DOHH2 (cell line): ENCODE measurements around the gene RNF215.

Experiments used
- H3F3A ChIP-seq: fragments of 200-600 bp; sonication (generic), shearing (Covaris generic); 2 replicates; pipeline ENCODE4 v1.6.0; 2016; ENCODE audit warnings: antibody characterized with exemption, mild to moderate bottlenecking; ENCODE audit not compliant: control insufficient read depth, insufficient read depth
- H3K27ac ChIP-seq: fragments of 200-600 bp; sonication (generic); 2 replicates; pipeline ENCODE4 v1.5.1; 2014; ENCODE audit warnings: low read depth, mild to moderate bottlenecking, low read length, moderate library complexity
- H3K27me3 ChIP-seq: fragments of 200-600 bp; sonication (generic); 2 replicates; pipeline ENCODE4 v1.6.1; 2014; ENCODE audit warnings: mild to moderate bottlenecking, low read length, mixed read lengths; ENCODE audit not compliant: control insufficient read depth
- H3K36me3 ChIP-seq: fragments of 200-600 bp; sonication (generic); 2 replicates; pipeline ENCODE4 v1.6.1; 2014; ENCODE audit warnings: mild to moderate bottlenecking, low read length, moderate library complexity, mixed read lengths; ENCODE audit not compliant: control insufficient read depth
- H3K4me1 ChIP-seq: fragments of 200-600 bp; sonication (generic); 2 replicates; pipeline ENCODE4 v1.6.1; 2014; ENCODE audit warnings: mild to moderate bottlenecking, low read length, mixed read lengths; ENCODE audit not compliant: control insufficient read depth
- H3K4me2 ChIP-seq: fragments of 200-600 bp; sonication (generic); 2 replicates; pipeline ENCODE4 v1.6.0; 2014; ENCODE audit warnings: mild to moderate bottlenecking, low read length, moderate library complexity
- H3K4me3 ChIP-seq: fragments of 200-600 bp; sonication (generic); 2 replicates; pipeline ENCODE4 v1.5.1; 2014; ENCODE audit warnings: mild to moderate bottlenecking, low read length, mixed read lengths
- H3K79me2 ChIP-seq: fragments of 200-600 bp; sonication (generic); 2 replicates; pipeline ENCODE4 v1.6.1; 2014; ENCODE audit warnings: mild to moderate bottlenecking, low read length, mixed read lengths; ENCODE audit not compliant: control insufficient read depth
- H3K9me2 ChIP-seq: fragments of 200-600 bp; sonication (generic); replicated peaks from 2 replicates; pipeline ENCODE4 v1.6.1; 2014; ENCODE audit warnings: mild to moderate bottlenecking, low read length, mixed read lengths; ENCODE audit not compliant: control insufficient read depth
- H3K9me3 ChIP-seq: fragments of 200-600 bp; sonication (generic); 2 replicates; pipeline ENCODE4 v1.6.1; 2014; ENCODE audit warnings: antibody characterized with exemption, low read length, mixed read lengths; ENCODE audit not compliant: control insufficient read depth, insufficient read depth
- H4K20me1 ChIP-seq: fragments of 200-600 bp; sonication (generic); 2 replicates; pipeline ENCODE4 v1.6.0; 2014; ENCODE audit warnings: low read depth, mild to moderate bottlenecking, antibody characterized with exemption, low read length, moderate library complexity; ENCODE audit not compliant: control insufficient read depth, insufficient read depth
- CTCF ChIP-seq: fragments of 200-600 bp; sonication (generic); IDR thresholded peaks from one replicate; pipeline ENCODE4 v1.5.1; 2014; ENCODE audit warnings: antibody characterized with exemption, mild to moderate bottlenecking, low read depth, low read length; ENCODE audit not compliant: poor library complexity, severe bottlenecking
- EZH2phosphoT487 ChIP-seq: fragments of 200-600 bp; sonication (generic); IDR thresholded peaks from 2 replicates; pipeline ENCODE4 v1.6.1; 2017; ENCODE audit warnings: borderline replicate concordance, mild to moderate bottlenecking, antibody characterized with exemption, low read length, moderate library complexity, mixed read lengths

Gene RNF215

GRCh38 chr22:30393885-30394284 lies 6.7 kb upstream of the RNF215 start:
- H3K27me3 ChIP-seq = peaks cover 28% of the 10 kb centered on the region
- H3K4me3 ChIP-seq = no peak overlapping the region
- H3K9me2 ChIP-seq = no peaks in the 10 kb centered on the region
- no peak overlapping the region for H3K27ac ChIP-seq
- no peaks in the 10 kb centered on the region for H3K79me2 ChIP-seq
- no peaks in the 10 kb centered on the region for H4K20me1 ChIP-seq
- H3K9me3 ChIP-seq = peaks cover 6% of the 10 kb centered on the region; the same call in 1 of the 2 replicates
- peaks cover 45% of the 10 kb centered on the region for H3K4me1 ChIP-seq
- no peaks in the 10 kb centered on the region for H3F3A ChIP-seq
- H3K36me3 ChIP-seq = no peaks in the 10 kb centered on the region
- no peak overlapping the region for H3K4me2 ChIP-seq
- TF ChIP-seq CTCF (no peak), EZH2phosphoT487 (no peak)

GRCh38 chr22:30393322-30393680 lies 6.1 kb upstream of the RNF215 start:
- Histone ChIP-seq H3K79me2 (no peaks in the 10 kb centered on the region), H3K4me1 (peaks cover 45% of the 10 kb centered on the region), H3K27ac (peak overlapping the region; percentile 34; the same call in 1 of the 2 replicates), H3K27me3 (peaks cover 22% of the 10 kb centered on the region), H3K4me2 (peak overlapping the region; percentile 70), H3K9me3 (peaks cover 6% of the 10 kb centered on the region; the same call in 1 of the 2 replicates), H3F3A (no peaks in the 10 kb centered on the region), H3K4me3 (peak overlapping the region; percentile 54), H3K36me3 (no peaks in the 10 kb centered on the region), H4K20me1 (no peaks in the 10 kb centered on the region), H3K9me2 (no peaks in the 10 kb centered on the region)
- TF ChIP-seq CTCF (no peak), EZH2phosphoT487 (no peak)

DNA sequence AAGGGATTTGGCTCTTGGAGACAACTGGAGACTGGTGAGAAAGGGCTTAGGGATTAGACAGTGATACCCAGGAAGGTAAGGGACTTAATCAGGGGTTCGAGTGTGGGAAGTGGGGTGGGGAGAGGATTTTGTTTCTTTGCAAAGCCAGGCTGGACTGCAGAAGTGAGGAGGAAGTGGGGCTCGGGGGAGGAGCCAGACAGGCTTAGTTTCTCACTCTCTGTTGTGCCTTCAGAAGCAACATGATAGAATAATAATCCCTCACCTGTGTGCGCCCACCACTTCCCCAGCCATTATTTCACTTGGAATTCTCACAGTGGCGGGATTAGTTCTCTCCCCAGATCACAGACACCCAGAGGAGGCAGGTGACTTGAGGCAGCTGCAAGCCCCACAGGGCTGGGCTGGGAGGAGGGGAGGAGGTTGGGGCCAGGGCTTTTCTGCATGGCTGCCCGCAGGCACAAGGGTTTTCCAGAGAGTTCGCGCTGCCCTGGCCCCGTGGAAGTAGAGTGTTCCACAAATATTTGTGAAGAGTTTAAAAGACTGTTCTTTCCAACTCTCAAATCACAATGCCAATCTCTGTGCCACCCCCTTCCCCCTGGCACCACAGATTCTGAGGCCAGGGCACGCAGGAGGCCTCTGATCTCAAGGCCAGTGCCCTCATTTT lies 5.6 kb upstream of the RNF215 start:
- H3K4me2 ChIP-seq = peak overlapping the region; percentile 70
- H3K4me3 ChIP-seq = peak overlapping the region; percentile 54
- no peaks in the 10 kb centered on the region for H3F3A ChIP-seq
- H3K36me3 ChIP-seq = no peaks in the 10 kb centered on the region
- no peaks in the 10 kb centered on the region for H3K9me2 ChIP-seq
- peak overlapping the region; percentile 34 for H3K27ac ChIP-seq
- peaks cover 6% of the 10 kb centered on the region; the same call in 1 of the 2 replicates for H3K9me3 ChIP-seq
- H4K20me1 ChIP-seq = no peaks in the 10 kb centered on the region
- H3K27me3 ChIP-seq = peaks cover 17% of the 10 kb centered on the region
- H3K79me2 ChIP-seq = no peaks in the 10 kb centered on the region
- TF ChIP-seq CTCF (no peak), EZH2phosphoT487 (no peak)
- peaks cover 45% of the 10 kb centered on the region for H3K4me1 ChIP-seq
